SJSA1 (cell line): ENCODE measurements around the gene LRMDA. TPM values are rescaled to one million over a fixed set of nuclear protein-coding genes. Genes with fewer than 3 reads are reported as not detected.

Source experiments
- DNase-seq, 2 experiments: peaks; one replicate each; pipeline ENCODE4 v3.0.0-alpha.2; 2015 to 2020; ENCODE audit warnings: low spot score in 2 of 2, low read depth in 1 of 2
- H3K27ac ChIP-seq: fragments of 250-450 bp; sonication (Bioruptor Pico); 2 replicates; pipeline ENCODE4 v1.5.1; 2020; ENCODE audit warnings: mild to moderate bottlenecking, moderate library complexity
- H3K27me3 ChIP-seq: fragments of 250-450 bp; sonication (Bioruptor Pico); replicated peaks from 2 replicates; pipeline ENCODE4 v1.5.1; 2020; ENCODE audit warnings: mild to moderate bottlenecking, moderate library complexity
- H3K36me3 ChIP-seq: fragments of 250-450 bp; sonication (Bioruptor Pico); 2 replicates; pipeline ENCODE4 v1.5.1; 2020; ENCODE audit warnings: mild to moderate bottlenecking
- H3K4me1 ChIP-seq: fragments of 250-450 bp; sonication (Bioruptor Pico); replicated peaks from 2 replicates; pipeline ENCODE4 v1.6.1; 2021; ENCODE audit warnings: mild to moderate bottlenecking
- H3K4me3 ChIP-seq: fragments of 250-450 bp; sonication (Bioruptor Pico); 2 replicates; pipeline ENCODE4 v1.5.1; 2020; ENCODE audit warnings: mild to moderate bottlenecking
- H3K9me3 ChIP-seq: fragments of 250-450 bp; sonication (Bioruptor Pico); replicated peaks from 2 replicates; pipeline ENCODE4 v1.5.1; 2020; ENCODE audit warnings: mild to moderate bottlenecking
- total RNA-seq: library from RNA; depleted of rRNA; stranded (reverse); fragments of >200 nt; shearing (Covaris generic); gene quantifications from 2 replicates; pipeline ENCODE4 v1.2.3, GENCODE V29; 2014

Gene LRMDA
- total RNA-seq, 1 experiment from 2014 or later = not detected

DNA sequence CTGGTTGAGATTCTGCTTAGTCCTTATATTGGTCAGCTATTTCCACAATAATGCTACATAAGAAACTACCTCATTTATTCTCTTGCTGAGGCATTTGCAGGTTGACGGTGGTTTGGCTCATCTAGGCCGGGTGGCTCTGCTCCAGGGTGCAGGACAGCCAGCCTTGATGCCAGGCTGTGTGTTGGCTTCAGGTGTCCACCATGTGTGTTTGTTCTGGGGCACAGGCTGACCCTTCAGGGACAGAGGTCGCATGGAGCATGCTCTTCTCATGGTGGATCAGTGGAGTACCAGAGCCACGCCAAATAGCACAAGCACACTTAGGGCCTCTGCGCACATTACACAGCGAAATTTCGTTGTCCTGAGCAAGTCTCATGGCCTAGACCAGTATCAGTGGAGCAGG, 249.9 kb downstream of the LRMDA start:
- Histone ChIP-seq H3K27ac (no peak overlapping the region), H3K27me3 (no peaks in the 10 kb centered on the region; the same call in 1 of the 2 replicates), H3K36me3 (no peaks in the 10 kb centered on the region), H3K4me1 (no peaks in the 10 kb centered on the region), H3K4me3 (no peak overlapping the region), H3K9me3 (no peaks in the 10 kb centered on the region)
- no peak for DNase-seq

- Histone ChIP-seq H3K27me3 (no peaks in the 10 kb centered on the region; the same call in 1 of the 2 replicates), H3K27ac (no peak overlapping the region), H3K36me3 (no peaks in the 10 kb centered on the region), H3K4me3 (no peak overlapping the region), H3K9me3 (no peaks in the 10 kb centered on the region), H3K4me1 (no peaks in the 10 kb centered on the region)
- DNase-seq = no peak
Observed at GRCh38 chr10:75682649-75683557, 251.5 kb downstream of the LRMDA start.

DNA sequence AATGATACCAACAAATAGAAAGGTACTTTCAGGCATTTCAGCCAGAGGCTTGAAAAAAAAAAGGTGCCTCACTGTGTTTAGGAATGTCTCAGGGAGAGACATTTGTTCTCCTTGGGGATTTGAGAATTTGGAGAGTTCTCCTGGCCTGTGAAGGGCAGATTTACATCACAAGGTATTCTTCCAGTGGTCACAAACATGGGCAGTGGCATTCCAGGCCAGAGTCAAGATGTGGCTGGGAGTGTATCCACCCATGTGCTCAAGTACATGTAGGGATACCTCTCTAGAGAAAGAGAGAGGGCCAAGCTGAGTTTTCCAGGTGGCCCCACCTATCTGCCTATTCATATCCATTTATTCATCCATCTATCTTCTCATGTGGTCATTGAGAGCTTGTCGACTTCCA, 253.8 kb downstream of the LRMDA start:
- no peaks in the 10 kb centered on the region for H3K27me3 ChIP-seq
- H3K36me3 ChIP-seq = no peaks in the 10 kb centered on the region
- no peaks in the 10 kb centered on the region for H3K9me3 ChIP-seq
- H3K4me1 ChIP-seq = no peaks in the 10 kb centered on the region
- no peak overlapping the region for H3K4me3 ChIP-seq
- DNase-seq = no peak
- no peak overlapping the region for H3K27ac ChIP-seq

DNA sequence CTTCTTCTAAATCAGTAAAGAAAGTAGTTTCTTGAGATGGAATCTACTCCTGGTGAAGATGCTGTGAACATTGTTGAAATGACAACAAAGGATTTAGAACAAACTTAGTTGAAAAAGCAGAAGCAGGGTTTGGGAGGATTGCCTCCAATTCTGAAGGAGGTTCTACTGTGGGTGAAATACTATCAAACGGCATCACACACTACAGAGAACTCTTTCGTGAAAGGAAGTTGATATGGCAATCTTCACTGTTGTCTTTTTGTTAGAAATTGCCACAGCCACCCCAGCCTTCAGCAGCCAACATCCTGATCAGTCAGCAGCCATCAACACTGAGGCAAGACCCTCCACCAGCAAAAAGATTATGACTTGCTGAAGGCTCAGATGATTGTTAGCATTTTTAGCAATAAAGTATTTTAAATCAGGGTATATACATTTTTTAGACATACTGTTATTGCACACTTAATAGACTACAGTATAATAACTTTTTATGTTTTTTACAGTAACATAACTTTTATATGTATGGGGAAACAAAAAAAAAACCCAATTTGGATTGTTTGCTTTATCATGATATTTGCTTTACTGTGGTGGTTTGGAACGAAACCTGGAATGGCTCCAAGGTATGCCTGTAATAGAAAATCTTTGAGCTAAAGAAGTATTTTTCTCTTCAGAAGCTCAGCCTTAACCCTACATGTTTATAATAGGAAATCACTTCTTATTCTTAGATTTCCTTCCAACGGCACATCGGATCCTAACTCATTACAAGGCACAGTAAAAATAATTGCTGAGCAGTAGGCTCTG, 257.3 kb downstream of the LRMDA start:
- Histone ChIP-seq H3K4me3 (no peak overlapping the region), H3K36me3 (no peaks in the 10 kb centered on the region), H3K9me3 (no peaks in the 10 kb centered on the region), H3K27ac (no peak overlapping the region), H3K4me1 (no peaks in the 10 kb centered on the region), H3K27me3 (no peaks in the 10 kb centered on the region)
- no peak for DNase-seq

DNA sequence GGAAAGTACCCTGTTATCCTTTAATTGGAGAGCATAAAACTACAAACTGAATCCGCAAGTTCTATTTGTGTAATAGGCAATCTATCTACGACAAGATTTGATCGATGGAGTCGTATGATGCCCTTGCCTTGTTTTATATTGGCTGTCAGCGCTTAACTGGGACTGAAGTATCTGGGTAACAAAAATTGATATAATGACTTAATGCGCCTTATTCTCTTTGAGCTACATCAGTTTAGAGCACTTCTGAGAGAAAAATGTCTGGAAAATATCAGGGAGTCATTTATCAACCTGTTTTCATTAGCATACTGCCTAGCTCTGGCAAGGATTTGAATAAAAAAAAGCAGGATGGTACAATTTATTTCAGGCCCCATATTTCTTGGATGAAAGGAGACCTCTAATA, 262.1 kb downstream of the LRMDA start:
- Histone ChIP-seq H3K27me3 (no peaks in the 10 kb centered on the region), H3K4me1 (no peaks in the 10 kb centered on the region), H3K4me3 (no peak overlapping the region), H3K9me3 (no peaks in the 10 kb centered on the region), H3K27ac (no peak overlapping the region), H3K36me3 (no peaks in the 10 kb centered on the region)
- DNase-seq = no peak

GRCh38 chr10:75694269-75694668, 262.8 kb downstream of the LRMDA start:
- no peaks in the 10 kb centered on the region for H3K4me1 ChIP-seq
- H3K36me3 ChIP-seq = no peaks in the 10 kb centered on the region
- no peaks in the 10 kb centered on the region for H3K9me3 ChIP-seq
- no peak overlapping the region for H3K4me3 ChIP-seq
- H3K27ac ChIP-seq = no peak overlapping the region
- no peak for DNase-seq
- no peaks in the 10 kb centered on the region for H3K27me3 ChIP-seq

- Histone ChIP-seq H3K4me1 (no peaks in the 10 kb centered on the region), H3K27me3 (no peaks in the 10 kb centered on the region), H3K9me3 (no peaks in the 10 kb centered on the region), H3K36me3 (no peaks in the 10 kb centered on the region), H3K27ac (no peak overlapping the region), H3K4me3 (no peak overlapping the region)
- DNase-seq = no peak
Observed at GRCh38 chr10:75694790-75695189, 263.4 kb downstream of the LRMDA start.

GRCh38 chr10:75695994-75696393, 264.6 kb downstream of the LRMDA start:
- Histone ChIP-seq H3K36me3 (no peaks in the 10 kb centered on the region), H3K27me3 (no peaks in the 10 kb centered on the region), H3K4me1 (no peaks in the 10 kb centered on the region), H3K27ac (no peak overlapping the region), H3K4me3 (no peak overlapping the region), H3K9me3 (no peaks in the 10 kb centered on the region)
- DNase-seq = no peak

GRCh38 chr10:75696536-75696935, 265.1 kb downstream of the LRMDA start:
- no peak for DNase-seq
- H3K27ac ChIP-seq = no peak overlapping the region
- no peak overlapping the region for H3K4me3 ChIP-seq
- no peaks in the 10 kb centered on the region for H3K27me3 ChIP-seq
- H3K9me3 ChIP-seq = no peaks in the 10 kb centered on the region
- no peaks in the 10 kb centered on the region for H3K4me1 ChIP-seq
- H3K36me3 ChIP-seq = no peaks in the 10 kb centered on the region

GRCh38 chr10:75703191-75703854, 271.9 kb downstream of the LRMDA start:
- Histone ChIP-seq H3K36me3 (no peaks in the 10 kb centered on the region), H3K27me3 (no peaks in the 10 kb centered on the region), H3K4me3 (no peak overlapping the region), H3K4me1 (no peaks in the 10 kb centered on the region), H3K27ac (no peak overlapping the region), H3K9me3 (no peaks in the 10 kb centered on the region)
- DNase-seq = no peak

GRCh38 chr10:75705426-75705825, 274.0 kb downstream of the LRMDA start:
- no peak overlapping the region for H3K4me3 ChIP-seq
- no peaks in the 10 kb centered on the region for H3K4me1 ChIP-seq
- no peak for DNase-seq
- H3K27me3 ChIP-seq = no peaks in the 10 kb centered on the region
- H3K36me3 ChIP-seq = no peaks in the 10 kb centered on the region
- H3K27ac ChIP-seq = no peak overlapping the region
- no peaks in the 10 kb centered on the region for H3K9me3 ChIP-seq

GRCh38 chr10:75707080-75707840, 275.8 kb downstream of the LRMDA start:
- H3K36me3 ChIP-seq = no peaks in the 10 kb centered on the region
- DNase-seq = no peak
- no peaks in the 10 kb centered on the region for H3K4me1 ChIP-seq
- no peaks in the 10 kb centered on the region for H3K9me3 ChIP-seq
- no peak overlapping the region for H3K4me3 ChIP-seq
- H3K27ac ChIP-seq = no peak overlapping the region
- H3K27me3 ChIP-seq = no peaks in the 10 kb centered on the region

- H3K4me3 ChIP-seq = no peak overlapping the region
- no peaks in the 10 kb centered on the region for H3K4me1 ChIP-seq
- H3K27ac ChIP-seq = no peak overlapping the region
- H3K36me3 ChIP-seq = no peaks in the 10 kb centered on the region
- DNase-seq = no peak
- no peaks in the 10 kb centered on the region for H3K27me3 ChIP-seq
- no peaks in the 10 kb centered on the region for H3K9me3 ChIP-seq
Observed at GRCh38 chr10:75708060-75708459, 276.6 kb downstream of the LRMDA start.
